Measurements from ENCODE around the gene TSPAN9. TPM values are rescaled to one million over a fixed set of nuclear protein-coding genes. Genes with fewer than 3 reads are reported as not detected.

Gene TSPAN9
- total RNA-seq, 3 donors from 2014 or later, result 4.7 to 28.4 (median 8.5) TPM

- H3K4me1 ChIP-seq (ENCODE audit: low read depth), result no peaks in the 10 kb centered on the region
- ATAC-seq (no peak), DNase-seq (no peak)
- H3K9me3 ChIP-seq, result no peaks in the 10 kb centered on the region
- no peak overlapping the region for H3K4me3 ChIP-seq
- no peaks in the 10 kb centered on the region for H3K36me3 ChIP-seq (ENCODE audit: low read depth)
- no peak for TF ChIP-seq CTCF (IDR thresholded peaks at IDR 0.05)
- intact Hi-C loops (cut with DNase I, micrococcal nuclease), result no loop called here
Observed at GRCh38 chr12:3091038-3091319, 13.8 kb downstream of the TSPAN9 start.

GRCh38 chr12:3091382-3092241 lies 14.4 kb downstream of the TSPAN9 start:
- Histone ChIP-seq H3K36me3 (ENCODE audit: low read depth) (no peaks in the 10 kb centered on the region), H3K4me3 (no peak overlapping the region), H3K9me3 (no peaks in the 10 kb centered on the region), H3K4me1 (ENCODE audit: low read depth) (no peaks in the 10 kb centered on the region)
- no peak for TF ChIP-seq CTCF (IDR thresholded peaks at IDR 0.05)
- intact Hi-C loops (cut with DNase I, micrococcal nuclease), result no loop called here
- ATAC-seq (no peak), DNase-seq (no peak)

GRCh38 chr12:3092764-3093163 lies 15.6 kb downstream of the TSPAN9 start:
- H3K9me3 ChIP-seq, result no peaks in the 10 kb centered on the region
- intact Hi-C loops (cut with DNase I, micrococcal nuclease), result no loop called here

GRCh38 chr12:3097186-3097804 lies 20.1 kb downstream of the TSPAN9 start:
- peak; percentile 77 for ATAC-seq
- Histone ChIP-seq H3K4me3 (no peak overlapping the region), H3K9me3 (no peaks in the 10 kb centered on the region), H3K36me3 (ENCODE audit: low read depth) (no peaks in the 10 kb centered on the region), H3K4me1 (ENCODE audit: low read depth) (peaks cover 4% of the 10 kb centered on the region)
- TF ChIP-seq CTCF (IDR thresholded peaks at IDR 0.05), result no peak
- intact Hi-C loops (cut with DNase I, micrococcal nuclease), result no loop called here
- DNase-seq, result peak in 2 of 3 donors; percentile 73

More at GRCh38 chr12:3092764-3093163, 15.6 kb downstream of the TSPAN9 start:
- DNase-seq, result no peak
- Histone ChIP-seq H3K4me1 (ENCODE audit: low read depth) (peaks cover 3% of the 10 kb centered on the region), H3K36me3 (ENCODE audit: low read depth) (no peaks in the 10 kb centered on the region), H3K4me3 (no peak overlapping the region)
- no peak for TF ChIP-seq CTCF (IDR thresholded peaks at IDR 0.05)
- no peak for ATAC-seq

GRCh38 chr12:3097836-3098235 lies 20.7 kb downstream of the TSPAN9 start:
- no peak for TF ChIP-seq CTCF (IDR thresholded peaks at IDR 0.05)
- no peak overlapping the region for H3K4me3 ChIP-seq
- H3K36me3 ChIP-seq (ENCODE audit: low read depth), result no peaks in the 10 kb centered on the region
- H3K4me1 ChIP-seq (ENCODE audit: low read depth), result peaks cover 4% of the 10 kb centered on the region
- intact Hi-C loops (cut with DNase I, micrococcal nuclease), result no loop called here
- DNase-seq (peak in 1 of 3 donors; percentile 44), ATAC-seq (peak; percentile 26)
- no peaks in the 10 kb centered on the region for H3K9me3 ChIP-seq

Measured in mucosa of descending colon (tissue), 3 donors.